ENCODE results near the gene LSS. TPM values are rescaled to one million over a fixed set of nuclear protein-coding genes. Genes with fewer than 3 reads are reported as not detected.
"Not testable (repeated sequence)": the region's sequence is repeated elsewhere in the genome, so short reads cannot be mapped to it uniquely, and the experiment has no call there.

The LSS gene
- total RNA-seq, 1 donor from 2014 or later: 14.1 TPM

DNA sequence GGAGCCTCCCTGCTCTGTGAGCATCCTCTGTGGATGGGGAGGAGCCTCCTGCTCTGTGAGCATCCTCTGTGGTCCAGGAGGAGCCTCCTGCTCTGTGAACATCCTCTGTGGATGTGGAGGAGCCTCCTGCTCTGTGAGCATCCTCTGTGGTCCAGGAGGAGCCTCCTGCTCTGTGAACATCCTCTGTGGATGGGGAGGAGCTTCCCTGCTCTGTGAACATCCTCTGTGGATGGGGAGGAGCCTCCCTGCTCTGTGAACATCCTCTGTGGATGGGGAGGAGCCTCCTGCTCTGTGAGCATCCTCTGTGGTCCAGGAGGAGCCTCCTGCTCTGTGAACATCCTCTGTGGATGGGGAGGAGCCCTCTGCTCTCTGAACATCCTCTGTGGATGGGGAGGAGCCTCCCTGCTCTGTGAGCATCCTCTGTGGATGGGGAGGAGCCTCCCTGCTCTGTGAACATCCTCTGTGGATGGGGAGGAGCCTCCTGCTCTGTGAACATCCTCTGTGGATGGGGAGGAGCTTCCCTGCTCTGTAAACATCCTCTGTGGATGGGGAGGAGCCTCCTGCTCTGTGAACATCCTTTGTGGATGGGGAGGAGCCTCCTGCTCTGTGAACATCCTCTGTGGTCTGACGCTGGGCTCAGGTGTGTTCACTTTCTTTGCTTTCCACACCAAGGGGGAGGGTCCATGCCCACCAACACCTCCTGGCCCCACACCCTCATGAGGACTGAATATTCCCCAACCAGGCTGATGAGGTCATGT is 58.0 kb downstream of the LSS start:
- not testable (repeated sequence) for H3K4me3 ChIP-seq (ENCODE audit: low read length in 3 of 3); H3K36me3 ChIP-seq (ENCODE audit: control insufficient read depth in 3 of 3, insufficient read depth in 3 of 3, low read length in 3 of 3); H3K27me3 ChIP-seq (ENCODE audit: control insufficient read depth in 3 of 3, insufficient read depth in 3 of 3, low read length in 3 of 3); H3K27ac ChIP-seq (ENCODE audit: low read depth, low read length); H3K9me3 ChIP-seq (ENCODE audit: control insufficient read depth in 3 of 3, low read length in 3 of 3); H3K4me1 ChIP-seq (ENCODE audit: control insufficient read depth in 3 of 3, insufficient read depth in 3 of 3, low read length in 3 of 3); H3K9ac ChIP-seq (ENCODE audit: low read depth in 1 of 3, low read length in 3 of 3)

DNA sequence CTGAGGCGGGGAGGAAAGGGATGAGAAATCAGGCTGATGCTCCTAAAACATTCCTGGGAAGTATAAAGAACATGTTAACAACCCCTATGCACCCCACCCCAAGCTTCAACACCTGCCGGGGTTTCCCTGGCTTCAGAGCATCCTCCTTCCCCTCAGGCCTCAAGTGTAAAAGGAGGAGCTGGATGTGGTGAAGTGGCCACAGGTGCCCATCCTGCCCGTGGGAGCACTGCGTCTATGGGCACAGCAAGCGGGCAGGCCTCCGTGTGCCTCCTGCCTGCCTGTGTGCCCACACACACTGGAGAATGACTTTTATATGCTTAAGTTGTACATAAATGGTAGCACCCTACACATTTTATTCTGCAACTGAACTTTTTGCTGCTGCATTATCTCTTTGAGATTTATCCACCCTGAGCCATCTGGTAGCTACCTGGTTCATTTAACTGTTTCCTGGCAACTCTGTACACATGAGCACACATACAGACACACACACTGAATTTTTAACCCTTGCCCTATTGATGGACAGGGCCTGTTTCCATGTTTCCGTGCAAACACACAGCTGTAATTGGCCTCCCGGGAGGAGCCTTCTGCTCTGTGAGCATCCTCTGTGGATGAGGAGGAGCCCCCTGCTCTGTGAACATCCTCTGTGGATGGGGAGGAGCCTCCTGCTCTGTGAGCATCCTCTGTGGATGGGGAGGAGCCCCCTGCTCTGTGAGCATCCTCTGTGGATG is 59.8 kb downstream of the LSS start:
- Histone ChIP-seq H3K4me3 (ENCODE audit: low read length in 3 of 3) (no peak overlapping the region), H3K9me3 (ENCODE audit: control insufficient read depth in 3 of 3, low read length in 3 of 3) (no peaks in the 10 kb centered on the region), H3K4me1 (ENCODE audit: control insufficient read depth in 3 of 3, insufficient read depth in 3 of 3, low read length in 3 of 3) (no peaks in the 10 kb centered on the region), H3K27ac (ENCODE audit: low read depth, low read length) (no peak overlapping the region), H3K27me3 (ENCODE audit: control insufficient read depth in 3 of 3, insufficient read depth in 3 of 3, low read length in 3 of 3) (no peaks in the 10 kb centered on the region), H3K36me3 (ENCODE audit: control insufficient read depth in 3 of 3, insufficient read depth in 3 of 3, low read length in 3 of 3) (no peaks in the 10 kb centered on the region), H3K9ac (ENCODE audit: low read depth in 1 of 3, low read length in 3 of 3) (no peak overlapping the region)

DNA sequence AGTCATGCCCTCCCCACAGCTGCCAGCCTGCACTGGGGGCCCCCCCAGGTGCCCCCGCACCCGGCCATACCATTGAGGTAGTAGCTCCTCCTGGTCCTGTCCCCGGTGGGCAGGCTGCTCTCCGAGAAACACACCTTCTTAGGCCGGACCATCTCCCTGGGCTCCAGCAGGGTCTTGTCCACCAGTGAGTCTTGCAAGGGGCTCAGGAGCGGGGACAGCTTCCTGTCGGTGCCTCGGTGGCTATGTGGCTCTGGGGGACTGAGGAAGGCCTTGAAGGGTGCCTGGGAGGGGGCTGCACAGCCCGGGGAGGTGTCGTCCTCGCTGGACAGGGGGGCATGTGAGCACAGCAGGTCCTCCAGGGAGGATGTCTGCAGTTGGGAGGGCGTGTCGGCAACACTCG is 60.3 kb downstream of the LSS start:
- H3K27ac ChIP-seq (ENCODE audit: low read depth, low read length): no peak overlapping the region
- H3K9me3 ChIP-seq (ENCODE audit: control insufficient read depth in 3 of 3, low read length in 3 of 3): no peaks in the 10 kb centered on the region
- no peaks in the 10 kb centered on the region for H3K4me1 ChIP-seq (ENCODE audit: control insufficient read depth in 3 of 3, insufficient read depth in 3 of 3, low read length in 3 of 3)
- H3K9ac ChIP-seq (ENCODE audit: low read depth in 1 of 3, low read length in 3 of 3): no peak overlapping the region
- H3K36me3 ChIP-seq (ENCODE audit: control insufficient read depth in 3 of 3, insufficient read depth in 3 of 3, low read length in 3 of 3): no peaks in the 10 kb centered on the region
- no peaks in the 10 kb centered on the region for H3K27me3 ChIP-seq (ENCODE audit: control insufficient read depth in 3 of 3, insufficient read depth in 3 of 3, low read length in 3 of 3)
- H3K4me3 ChIP-seq (ENCODE audit: low read length in 3 of 3): no peak overlapping the region

DNA sequence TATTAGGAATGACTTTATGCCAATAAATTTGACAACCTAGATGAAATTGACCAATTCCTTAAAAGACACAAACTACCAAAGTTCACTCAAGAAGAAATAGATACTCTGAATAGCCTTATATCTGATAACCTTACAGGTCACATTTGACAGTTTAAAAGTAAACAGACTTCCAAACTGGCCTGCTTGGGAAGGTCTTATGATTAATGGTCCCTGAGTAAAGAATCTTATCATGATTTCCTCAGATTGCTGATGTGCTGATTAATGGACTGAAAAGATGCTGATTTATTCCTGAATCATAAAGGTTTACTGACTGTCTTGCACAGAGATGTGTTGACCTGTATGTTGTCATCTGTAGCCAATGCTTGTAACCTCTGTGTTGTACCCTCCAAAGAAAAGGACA is 63.5 kb downstream of the LSS start:
- H3K9ac ChIP-seq (ENCODE audit: low read depth in 1 of 3, low read length in 3 of 3): no peak overlapping the region
- H3K4me1 ChIP-seq (ENCODE audit: control insufficient read depth in 3 of 3, insufficient read depth in 3 of 3, low read length in 3 of 3): no peaks in the 10 kb centered on the region
- no peaks in the 10 kb centered on the region for H3K9me3 ChIP-seq (ENCODE audit: control insufficient read depth in 3 of 3, low read length in 3 of 3)
- H3K36me3 ChIP-seq (ENCODE audit: control insufficient read depth in 3 of 3, insufficient read depth in 3 of 3, low read length in 3 of 3): no peaks in the 10 kb centered on the region
- H3K4me3 ChIP-seq (ENCODE audit: low read length in 3 of 3): no peak overlapping the region
- no peak overlapping the region for H3K27ac ChIP-seq (ENCODE audit: low read depth, low read length)
- H3K27me3 ChIP-seq (ENCODE audit: control insufficient read depth in 3 of 3, insufficient read depth in 3 of 3, low read length in 3 of 3): peaks cover 0 to 5% (median 0%) of the 10 kb centered on the region in 3 donors

DNA sequence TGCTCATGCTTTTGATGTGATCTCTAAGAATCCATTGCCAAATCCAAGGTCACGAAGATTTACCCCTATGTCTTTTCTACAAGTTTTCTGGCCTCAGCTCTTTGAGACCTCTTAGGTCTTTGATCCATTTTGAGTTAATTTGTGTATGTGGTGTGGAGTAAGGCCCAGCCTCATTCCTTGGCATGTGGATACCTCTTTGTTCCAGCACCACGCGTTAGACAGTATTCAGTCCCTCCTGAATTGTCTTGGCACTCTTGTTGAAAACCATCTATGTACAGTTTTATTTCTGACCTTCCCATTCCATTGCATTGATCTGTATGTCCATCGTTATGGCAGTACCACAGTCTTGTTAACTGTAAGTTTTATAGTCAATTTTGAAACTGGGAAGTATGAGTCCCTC is 65.2 kb downstream of the LSS start:
- H3K9me3 ChIP-seq (ENCODE audit: control insufficient read depth in 3 of 3, low read length in 3 of 3): no peaks in the 10 kb centered on the region
- peaks cover 0 to 5% (median 0%) of the 10 kb centered on the region in 3 donors for H3K27me3 ChIP-seq (ENCODE audit: control insufficient read depth in 3 of 3, insufficient read depth in 3 of 3, low read length in 3 of 3)
- no peaks in the 10 kb centered on the region for H3K4me1 ChIP-seq (ENCODE audit: control insufficient read depth in 3 of 3, insufficient read depth in 3 of 3, low read length in 3 of 3)
- H3K27ac ChIP-seq (ENCODE audit: low read depth, low read length): no peak overlapping the region
- H3K4me3 ChIP-seq (ENCODE audit: low read length in 3 of 3): no peak overlapping the region
- no peak overlapping the region for H3K9ac ChIP-seq (ENCODE audit: low read depth in 1 of 3, low read length in 3 of 3)
- H3K36me3 ChIP-seq (ENCODE audit: control insufficient read depth in 3 of 3, insufficient read depth in 3 of 3, low read length in 3 of 3): no peaks in the 10 kb centered on the region

DNA sequence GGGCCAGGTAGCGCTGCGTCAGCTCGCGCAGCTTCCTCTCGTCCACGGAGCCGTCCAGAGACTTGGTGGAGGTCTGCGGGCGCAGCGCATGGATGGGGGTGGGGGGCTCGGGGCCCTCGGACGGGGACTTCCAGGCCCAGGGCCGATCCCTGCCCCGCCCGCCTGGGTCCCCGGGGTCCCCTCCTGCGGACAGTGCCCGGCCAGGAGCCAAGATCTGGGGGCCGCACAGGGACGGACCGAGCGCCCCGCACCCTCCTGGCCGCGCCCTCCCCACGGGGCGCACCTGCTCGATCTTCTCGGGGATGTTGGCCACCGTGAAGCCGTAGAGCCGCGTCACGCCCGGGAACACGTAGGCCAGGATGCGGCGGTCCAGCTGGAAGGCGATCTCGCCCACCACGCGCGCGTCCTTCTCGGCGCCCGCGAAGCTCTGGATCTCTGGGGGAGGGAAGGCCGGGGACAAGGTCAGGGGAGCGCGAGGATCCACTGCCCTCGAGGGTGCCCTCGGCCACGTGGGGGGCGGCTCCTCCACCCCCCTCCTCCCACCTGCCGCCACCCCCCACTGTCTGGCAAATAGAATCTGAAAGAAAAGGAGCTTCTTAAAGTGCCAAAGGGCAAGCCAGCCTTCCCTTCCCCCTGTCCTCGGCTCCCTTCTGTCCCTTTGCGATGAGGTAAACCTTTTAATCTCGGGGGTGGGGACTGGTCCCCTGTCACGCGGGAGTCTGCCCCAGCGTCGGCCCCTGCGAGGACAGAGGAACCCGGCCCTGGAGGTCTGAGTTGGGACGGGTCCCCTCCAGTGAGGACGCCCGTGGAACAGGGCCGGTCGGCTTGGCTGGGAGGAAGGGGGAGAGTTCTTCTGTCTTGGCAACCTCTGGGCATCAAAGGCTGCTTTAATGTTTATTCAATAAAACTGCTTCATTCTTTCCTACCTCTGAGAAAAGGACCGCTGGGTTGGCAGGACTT is 66.7 kb downstream of the LSS start:
- Histone ChIP-seq H3K36me3 (ENCODE audit: control insufficient read depth in 3 of 3, insufficient read depth in 3 of 3, low read length in 3 of 3) (no peaks in the 10 kb centered on the region), H3K4me3 (ENCODE audit: low read length in 3 of 3) (no peak overlapping the region), H3K27me3 (ENCODE audit: control insufficient read depth in 3 of 3, insufficient read depth in 3 of 3, low read length in 3 of 3) (peaks cover 0 to 5% (median 0%) of the 10 kb centered on the region in 3 donors), H3K9ac (ENCODE audit: low read depth in 1 of 3, low read length in 3 of 3) (no peak overlapping the region), H3K27ac (ENCODE audit: low read depth, low read length) (no peak overlapping the region), H3K4me1 (ENCODE audit: control insufficient read depth in 3 of 3, insufficient read depth in 3 of 3, low read length in 3 of 3) (no peaks in the 10 kb centered on the region), H3K9me3 (ENCODE audit: control insufficient read depth in 3 of 3, low read length in 3 of 3) (no peaks in the 10 kb centered on the region)

DNA sequence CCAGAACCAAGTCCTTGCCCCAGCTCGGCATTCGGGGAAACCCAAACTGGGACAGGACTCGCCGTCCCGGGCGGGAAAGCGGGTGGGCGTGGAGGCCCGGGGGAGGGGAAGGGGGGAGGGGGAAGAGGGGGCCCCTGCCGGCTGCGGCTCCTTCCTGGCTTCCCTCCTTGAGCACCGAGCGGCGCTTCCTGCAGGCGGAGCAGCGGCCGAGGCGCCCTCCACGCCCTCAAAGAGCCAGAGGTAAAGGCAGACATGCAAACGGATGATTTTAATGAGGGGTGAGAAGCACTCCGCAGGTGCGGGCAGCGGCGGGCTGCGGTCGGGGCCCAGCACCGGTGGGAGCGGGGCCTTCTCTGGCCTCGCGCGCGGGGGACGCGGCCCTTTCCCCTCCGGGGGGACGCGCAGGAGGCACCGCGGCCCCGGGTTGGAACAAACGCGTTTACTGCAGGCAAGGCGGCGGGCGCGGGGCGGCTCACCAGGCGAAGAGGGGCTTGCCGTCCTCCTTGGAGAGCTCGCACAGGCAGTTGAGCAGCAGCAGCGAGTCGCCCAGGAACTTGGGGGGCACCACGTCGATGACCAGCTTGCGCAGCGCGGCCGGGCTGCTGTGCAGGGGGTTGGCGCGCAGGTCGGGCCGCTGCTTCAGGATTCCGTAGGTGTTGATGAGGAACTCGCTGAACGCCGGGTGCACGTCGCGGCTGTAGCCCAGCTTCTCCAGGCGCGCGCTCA is 67.5 kb downstream of the LSS start:
- H3K27me3 ChIP-seq (ENCODE audit: control insufficient read depth in 3 of 3, insufficient read depth in 3 of 3, low read length in 3 of 3): peaks cover 0 to 5% (median 0%) of the 10 kb centered on the region in 3 donors
- no peak overlapping the region for H3K27ac ChIP-seq (ENCODE audit: low read depth, low read length)
- no peaks in the 10 kb centered on the region for H3K9me3 ChIP-seq (ENCODE audit: control insufficient read depth in 3 of 3, low read length in 3 of 3)
- no peak overlapping the region for H3K4me3 ChIP-seq (ENCODE audit: low read length in 3 of 3)
- no peaks in the 10 kb centered on the region for H3K36me3 ChIP-seq (ENCODE audit: control insufficient read depth in 3 of 3, insufficient read depth in 3 of 3, low read length in 3 of 3)
- H3K4me1 ChIP-seq (ENCODE audit: control insufficient read depth in 3 of 3, insufficient read depth in 3 of 3, low read length in 3 of 3): no peaks in the 10 kb centered on the region
- no peak overlapping the region for H3K9ac ChIP-seq (ENCODE audit: low read depth in 1 of 3, low read length in 3 of 3)

DNA sequence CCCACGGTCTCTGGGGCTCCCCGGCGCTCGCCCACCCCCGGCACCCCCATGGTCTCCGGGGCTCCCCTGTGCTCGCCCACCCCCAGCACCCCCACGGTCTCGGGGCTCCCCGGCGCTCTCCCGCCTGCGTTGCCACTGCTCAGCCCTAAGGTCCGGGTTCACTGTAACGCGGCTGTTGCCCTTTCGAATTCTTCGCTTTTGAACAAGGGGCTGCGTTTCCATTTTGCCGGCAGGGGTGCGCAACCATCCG is 68.0 kb downstream of the LSS start:
- Histone ChIP-seq H3K36me3 (ENCODE audit: control insufficient read depth in 3 of 3, insufficient read depth in 3 of 3, low read length in 3 of 3) (no peaks in the 10 kb centered on the region), H3K9me3 (ENCODE audit: control insufficient read depth in 3 of 3, low read length in 3 of 3) (no peaks in the 10 kb centered on the region), H3K27ac (ENCODE audit: low read depth, low read length) (no peak overlapping the region), H3K4me1 (ENCODE audit: control insufficient read depth in 3 of 3, insufficient read depth in 3 of 3, low read length in 3 of 3) (no peaks in the 10 kb centered on the region), H3K9ac (ENCODE audit: low read depth in 1 of 3, low read length in 3 of 3) (no peak overlapping the region), H3K27me3 (ENCODE audit: control insufficient read depth in 3 of 3, insufficient read depth in 3 of 3, low read length in 3 of 3) (peaks cover 0 to 5% (median 0%) of the 10 kb centered on the region in 3 donors), H3K4me3 (ENCODE audit: low read length in 3 of 3) (no peak overlapping the region)

DNA sequence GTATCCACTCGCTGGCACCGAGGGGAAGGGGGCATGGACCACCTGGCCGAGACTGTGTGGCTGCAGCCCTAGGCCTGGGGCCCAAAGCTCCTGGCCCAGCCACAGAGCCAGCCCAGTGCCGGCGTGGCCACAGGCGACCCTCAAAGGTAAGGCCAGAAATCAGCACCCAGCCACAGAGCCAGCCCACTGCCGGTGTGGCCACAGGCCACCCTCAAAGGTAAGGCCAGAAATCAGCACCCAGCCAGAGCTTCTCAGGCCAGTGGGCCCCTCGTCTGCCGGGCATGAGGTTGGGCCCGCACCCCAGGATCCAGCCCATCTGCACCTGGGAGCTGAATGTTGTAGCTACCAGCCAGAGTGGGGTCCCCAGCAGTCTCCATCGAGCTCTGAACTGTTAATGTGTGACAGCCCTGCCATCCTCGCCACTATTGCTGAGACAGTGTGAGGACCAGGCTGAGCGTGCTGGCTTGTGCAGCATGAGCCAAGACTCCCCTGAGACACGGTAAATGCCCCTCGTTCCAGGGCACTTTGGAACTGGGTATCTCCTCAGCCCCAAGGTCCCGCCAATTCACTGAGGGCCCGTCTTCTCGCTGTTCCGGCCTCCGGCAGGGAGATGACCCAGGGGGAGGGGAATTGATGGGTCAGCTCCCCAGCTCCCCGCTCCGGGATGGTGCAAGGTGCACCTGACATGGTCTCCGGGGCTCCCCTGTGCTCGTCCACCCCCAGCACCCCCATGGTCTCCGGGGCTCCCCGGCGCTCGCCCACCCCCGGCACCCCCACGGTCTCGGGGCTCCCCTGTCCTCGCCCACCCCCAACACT is 68.5 kb downstream of the LSS start:
- H3K27ac ChIP-seq (ENCODE audit: low read depth, low read length): no peak overlapping the region
- H3K27me3 ChIP-seq (ENCODE audit: control insufficient read depth in 3 of 3, insufficient read depth in 3 of 3, low read length in 3 of 3): peaks cover 0 to 5% (median 0%) of the 10 kb centered on the region in 3 donors
- no peaks in the 10 kb centered on the region for H3K36me3 ChIP-seq (ENCODE audit: control insufficient read depth in 3 of 3, insufficient read depth in 3 of 3, low read length in 3 of 3)
- no peaks in the 10 kb centered on the region for H3K9me3 ChIP-seq (ENCODE audit: control insufficient read depth in 3 of 3, low read length in 3 of 3)
- no peaks in the 10 kb centered on the region for H3K4me1 ChIP-seq (ENCODE audit: control insufficient read depth in 3 of 3, insufficient read depth in 3 of 3, low read length in 3 of 3)
- H3K4me3 ChIP-seq (ENCODE audit: low read length in 3 of 3): no peak overlapping the region
- no peak overlapping the region for H3K9ac ChIP-seq (ENCODE audit: low read depth in 1 of 3, low read length in 3 of 3)
